ENCODE measurements around the gene KIF18A. TPM values are rescaled to one million over a fixed set of nuclear protein-coding genes. Genes with fewer than 3 reads are reported as not detected.
A peak's percentile ranks its signal among the peaks of the same experiment; 100 is the strongest.

KIF18A gene
- 10 to 100 TPM in 1 of 5 experiments, 1 to 10 TPM in 2, under 1 TPM in 2; 0.59 to 21.3 (median 1.8) TPM for total RNA-seq
- under 1 TPM; 0.48 to 0.58 TPM for polyA plus RNA-seq
- 2.2 reads per million, percentile 10 among the genes with 10 or more reads in this experiment for total RNA-seq

- H3K4me3 ChIP-seq (ENCODE audit: low read length): peak within 1 kb of the TSS; percentile 98
- no peaks in the 10 kb centered on the region for H3K27me3 Mint-ChIP-seq
- H3K4me1 Mint-ChIP-seq: peaks cover 29 to 64% (median 61%) of the 10 kb centered on the region in 7 donors
- peak within 1 kb of the TSS; percentile 89 to 98 (median 96) for H3K4me3 Mint-ChIP-seq
- H3K9me3 Mint-ChIP-seq: no peaks in the 10 kb centered on the region
- ChIA-PET CTCF (interaction anchor here (1.2 to 1.6 kb wide), 2 partner anchors 10 to 18 kb away, joined by 4 read pairs; no protein-coding TSS in a partner anchor), POLR2A (interaction anchor here (0.7 kb wide), 2 partner anchors 10 to 745 kb away, joined by 3 to 4 read pairs; partner anchors contain the start of gene CCDC34)
- H3K27ac Mint-ChIP-seq: peak within 1 kb of the TSS; percentile 96 to 100 (median 97)
- peak within 1 kb of the TSS; percentile 92 for H3K27ac ChIP-seq (ENCODE audit: low read depth, low read length)
- peaks cover 0 to 4% (median 0%) of the 10 kb centered on the region in 5 donors for H3K36me3 Mint-ChIP-seq
- H3K9me3 ChIP-seq (ENCODE audit: control insufficient read depth in 2 of 3, low read length in 3 of 3): no peaks in the 10 kb centered on the region
- H3K27me3 ChIP-seq (ENCODE audit: control insufficient read depth in 2 of 2, insufficient read depth in 2 of 2, low read length in 2 of 2): no peaks in the 10 kb centered on the region
- intact Hi-C loops (cut with micrococcal nuclease): loop anchor here (1.0 to 2.0 kb wide), 6 partner anchors 9 to 745 kb away; partner anchors contain the start of genes CCDC34 (in 2 of the 2) and LIN7C (in 2 of the 2)
- ATAC-seq (peak; percentile 94), DNase-seq (peak; percentile 94 to 98 (median 95))
- peaks cover 0 to 5% (median 0%) of the 10 kb centered on the region in 3 experiments for H3K36me3 ChIP-seq (ENCODE audit: control insufficient read depth in 2 of 3, insufficient read depth in 3 of 3, low read length in 3 of 3)
- peaks cover 19 to 27% of the 10 kb centered on the region in 2 donors for H3K4me1 ChIP-seq (ENCODE audit: control insufficient read depth in 2 of 2, insufficient read depth in 2 of 2, low read length in 2 of 2)
Observed at GRCh38 chr11:28107750-28108618, at the start of gene KIF18A, which contains the start of gene METTL15. KIF18A (minus strand) TSS chr11:28108156; CDS start chr11:28097947, 10,209 bp downstream. METTL15 (plus strand) TSS chr11:28108388; CDS start chr11:28113335, 4,947 bp downstream.

- ChIA-PET CTCF (no interaction called here), POLR2A (no interaction called here)
- H3K36me3 ChIP-seq (ENCODE audit: control insufficient read depth in 2 of 3, insufficient read depth in 3 of 3, low read length in 3 of 3): peaks cover 0 to 8% (median 0%) of the 10 kb centered on the region in 3 experiments
- ATAC-seq: no peak
- intact Hi-C loops (cut with micrococcal nuclease): no loop called here
- Mint-ChIP-seq H3K9me3 (peaks cover 0 to 4% (median 0%) of the 10 kb centered on the region in 11 donors), H3K27me3 (no peaks in the 10 kb centered on the region), H3K36me3 (peaks cover 8 to 54% (median 42%) of the 10 kb centered on the region in 5 donors), H3K27ac (no peak overlapping the region), H3K4me3 (no peak overlapping the region), H3K4me1 (peaks cover 0 to 10% (median 0%) of the 10 kb centered on the region in 7 donors)
- H3K9me3 ChIP-seq (ENCODE audit: control insufficient read depth in 2 of 3, low read length in 3 of 3): no peaks in the 10 kb centered on the region
- H3K27me3 ChIP-seq (ENCODE audit: control insufficient read depth in 2 of 2, insufficient read depth in 2 of 2, low read length in 2 of 2): no peaks in the 10 kb centered on the region
- no peak overlapping the region for H3K4me3 ChIP-seq (ENCODE audit: low read length)
- no peak overlapping the region for H3K27ac ChIP-seq (ENCODE audit: low read depth, low read length)
- DNase-seq: no peak
- H3K4me1 ChIP-seq (ENCODE audit: control insufficient read depth in 2 of 2, insufficient read depth in 2 of 2, low read length in 2 of 2): no peaks in the 10 kb centered on the region
Observed at GRCh38 chr11:28153586-28153985, 45.6 kb upstream of the KIF18A start.

GRCh38 chr11:28152743-28153142 is 44.8 kb upstream of the KIF18A start:
- H3K36me3 Mint-ChIP-seq: peaks cover 4 to 50% (median 40%) of the 10 kb centered on the region in 5 donors
- no peak for DNase-seq
- ATAC-seq: no peak
- H3K4me3 Mint-ChIP-seq: no peak overlapping the region
- no peak overlapping the region for H3K27ac Mint-ChIP-seq
- H3K27me3 Mint-ChIP-seq: no peaks in the 10 kb centered on the region
- Histone ChIP-seq H3K36me3 (ENCODE audit: control insufficient read depth in 2 of 3, insufficient read depth in 3 of 3, low read length in 3 of 3) (peaks cover 0 to 6% (median 0%) of the 10 kb centered on the region in 3 experiments), H3K4me1 (ENCODE audit: control insufficient read depth in 2 of 2, insufficient read depth in 2 of 2, low read length in 2 of 2) (no peaks in the 10 kb centered on the region), H3K27me3 (ENCODE audit: control insufficient read depth in 2 of 2, insufficient read depth in 2 of 2, low read length in 2 of 2) (no peaks in the 10 kb centered on the region), H3K27ac (ENCODE audit: low read depth, low read length) (no peak overlapping the region), H3K9me3 (ENCODE audit: control insufficient read depth in 2 of 3, low read length in 3 of 3) (no peaks in the 10 kb centered on the region), H3K4me3 (ENCODE audit: low read length) (no peak overlapping the region)
- peaks cover 0 to 10% (median 0%) of the 10 kb centered on the region in 7 donors for H3K4me1 Mint-ChIP-seq
- H3K9me3 Mint-ChIP-seq: peaks cover 0 to 1% (median 0%) of the 10 kb centered on the region in 11 donors
- intact Hi-C loops (cut with micrococcal nuclease): no loop called here
- CTCF ChIA-PET: no interaction called here
- POLR2A ChIA-PET: no interaction called here

- intact Hi-C loops (cut with micrococcal nuclease): no loop called here
- Histone ChIP-seq H3K27ac (ENCODE audit: low read depth, low read length) (no peak overlapping the region), H3K27me3 (ENCODE audit: control insufficient read depth in 2 of 2, insufficient read depth in 2 of 2, low read length in 2 of 2) (no peaks in the 10 kb centered on the region), H3K4me1 (ENCODE audit: control insufficient read depth in 2 of 2, insufficient read depth in 2 of 2, low read length in 2 of 2) (no peaks in the 10 kb centered on the region), H3K36me3 (ENCODE audit: control insufficient read depth in 2 of 3, insufficient read depth in 3 of 3, low read length in 3 of 3) (no peaks in the 10 kb centered on the region), H3K4me3 (ENCODE audit: low read length) (no peak overlapping the region), H3K9me3 (ENCODE audit: control insufficient read depth in 2 of 3, low read length in 3 of 3) (no peaks in the 10 kb centered on the region)
- peaks cover 0 to 1% (median 0%) of the 10 kb centered on the region in 11 donors for H3K9me3 Mint-ChIP-seq
- H3K36me3 Mint-ChIP-seq: peaks cover under 1 to 26% (median 15%) of the 10 kb centered on the region in 5 donors
- H3K4me3 Mint-ChIP-seq: no peak overlapping the region
- no peak overlapping the region for H3K27ac Mint-ChIP-seq
- ATAC-seq (no peak), DNase-seq (no peak)
- CTCF ChIA-PET: no interaction called here
- POLR2A ChIA-PET: no interaction called here
- peaks cover 0 to 2% (median 0%) of the 10 kb centered on the region in 7 donors for H3K4me1 Mint-ChIP-seq
- no peaks in the 10 kb centered on the region for H3K27me3 Mint-ChIP-seq
Observed at GRCh38 chr11:28146123-28146751, 38.3 kb upstream of the KIF18A start.

- H3K4me1 Mint-ChIP-seq: peaks cover 0 to 4% (median 0%) of the 10 kb centered on the region in 7 donors
- no peak for ATAC-seq
- H3K4me3 Mint-ChIP-seq: no peak overlapping the region
- Histone ChIP-seq H3K27me3 (ENCODE audit: control insufficient read depth in 2 of 2, insufficient read depth in 2 of 2, low read length in 2 of 2) (no peaks in the 10 kb centered on the region), H3K9me3 (ENCODE audit: control insufficient read depth in 2 of 3, low read length in 3 of 3) (peaks cover 0 to 13% (median 0%) of the 10 kb centered on the region in 3 experiments), H3K27ac (ENCODE audit: low read depth, low read length) (no peak overlapping the region), H3K36me3 (ENCODE audit: control insufficient read depth in 2 of 3, insufficient read depth in 3 of 3, low read length in 3 of 3) (no peaks in the 10 kb centered on the region), H3K4me3 (ENCODE audit: low read length) (no peak overlapping the region), H3K4me1 (ENCODE audit: control insufficient read depth in 2 of 2, insufficient read depth in 2 of 2, low read length in 2 of 2) (no peaks in the 10 kb centered on the region)
- intact Hi-C loops (cut with micrococcal nuclease): no loop called here
- POLR2A ChIA-PET: no interaction called here
- CTCF ChIA-PET: no interaction called here
- peaks cover 0 to 15% (median 8%) of the 10 kb centered on the region in 11 donors for H3K9me3 Mint-ChIP-seq
- no peak overlapping the region for H3K27ac Mint-ChIP-seq
- H3K36me3 Mint-ChIP-seq: peaks cover 11 to 30% (median 27%) of the 10 kb centered on the region in 5 donors
- no peaks in the 10 kb centered on the region for H3K27me3 Mint-ChIP-seq
- DNase-seq: no peak
Observed at GRCh38 chr11:28144808-28145207, 36.9 kb upstream of the KIF18A start.

GRCh38 chr11:28142724-28143123 is 34.8 kb upstream of the KIF18A start:
- Mint-ChIP-seq H3K27me3 (no peaks in the 10 kb centered on the region), H3K9me3 (peaks cover 0 to 36% (median 15%) of the 10 kb centered on the region in 11 donors), H3K4me1 (peaks cover 0 to 4% (median 0%) of the 10 kb centered on the region in 7 donors), H3K4me3 (no peak overlapping the region), H3K36me3 (peaks cover 13 to 45% (median 33%) of the 10 kb centered on the region in 5 donors), H3K27ac (peak overlapping the region in 1 of 9 donors; percentile 1)
- ChIA-PET CTCF (no interaction called here), POLR2A (no interaction called here)
- Histone ChIP-seq H3K4me1 (ENCODE audit: control insufficient read depth in 2 of 2, insufficient read depth in 2 of 2, low read length in 2 of 2) (no peaks in the 10 kb centered on the region), H3K27ac (ENCODE audit: low read depth, low read length) (no peak overlapping the region), H3K9me3 (ENCODE audit: control insufficient read depth in 2 of 3, low read length in 3 of 3) (peaks cover 0 to 31% (median 0%) of the 10 kb centered on the region in 3 experiments), H3K27me3 (ENCODE audit: control insufficient read depth in 2 of 2, insufficient read depth in 2 of 2, low read length in 2 of 2) (no peaks in the 10 kb centered on the region), H3K4me3 (ENCODE audit: low read length) (no peak overlapping the region), H3K36me3 (ENCODE audit: control insufficient read depth in 2 of 3, insufficient read depth in 3 of 3, low read length in 3 of 3) (no peaks in the 10 kb centered on the region)
- intact Hi-C loops (cut with micrococcal nuclease): no loop called here
- ATAC-seq (no peak), DNase-seq (no peak)
